ENCODE results near the gene ACADSB.

ACADSB gene

DNA sequence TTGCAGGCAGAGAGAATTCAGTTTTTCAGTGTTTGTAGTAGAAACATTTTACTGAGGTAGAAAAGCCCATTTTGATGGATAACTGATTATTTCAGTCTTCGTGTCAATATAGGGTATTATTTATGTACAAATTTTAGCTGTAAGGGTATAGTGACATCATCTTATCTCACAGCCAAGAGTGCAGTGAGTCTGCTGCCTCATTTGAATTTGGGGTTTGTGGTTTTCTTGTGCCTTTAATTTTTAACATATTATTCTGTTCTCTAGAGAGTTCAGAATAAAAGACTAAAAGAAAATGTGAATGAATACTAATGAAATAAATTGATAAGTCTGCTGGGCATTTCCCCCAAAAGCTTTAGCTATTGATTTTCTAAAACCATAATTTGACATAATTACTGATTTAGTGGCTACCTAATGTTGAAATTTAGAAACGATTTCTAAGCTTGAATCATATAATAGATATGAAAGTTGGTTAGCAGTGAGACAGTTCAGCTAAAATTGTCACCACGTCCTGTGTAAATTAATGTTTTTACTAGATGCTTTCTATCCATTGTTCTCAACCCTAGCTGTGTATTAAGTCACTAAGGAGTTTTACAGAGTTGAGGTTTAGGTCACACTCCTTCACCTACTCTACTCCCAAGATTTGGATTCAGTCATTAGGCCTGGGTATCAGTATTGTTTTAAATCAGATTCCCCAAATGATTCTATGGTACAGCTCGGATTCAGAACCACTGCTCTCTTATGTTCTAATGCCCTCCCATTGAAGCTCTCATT, 37.3 kb downstream of the ACADSB start:
- H3K4me3 ChIP-seq (ENCODE audit: low read depth, low read length): no peak overlapping the region
- no peak for TF ChIP-seq MYC (IDR thresholded peaks at IDR 0.05; ENCODE audit: low read depth, low read length)
- TF ChIP-seq, protein P1, sequence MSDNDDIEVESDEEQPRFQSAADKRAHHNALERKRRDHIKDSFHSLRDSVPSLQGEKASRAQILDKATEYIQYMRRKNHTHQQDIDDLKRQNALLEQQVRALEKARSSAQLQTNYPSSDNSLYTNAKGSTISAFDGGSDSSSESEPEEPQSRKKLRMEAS (IDR thresholded peaks at IDR 0.05; ENCODE audit: low read depth, low read length): no peak
- no peak for TF ChIP-seq CTCF (IDR thresholded peaks at IDR 0.05; ENCODE audit: low read depth, low read length)
- no peak for TF ChIP-seq POLR2A (IDR thresholded peaks at IDR 0.05; ENCODE audit: extremely low read depth, insufficient read length)
- DNase-seq (ENCODE audit: low read depth): no peak

DNA sequence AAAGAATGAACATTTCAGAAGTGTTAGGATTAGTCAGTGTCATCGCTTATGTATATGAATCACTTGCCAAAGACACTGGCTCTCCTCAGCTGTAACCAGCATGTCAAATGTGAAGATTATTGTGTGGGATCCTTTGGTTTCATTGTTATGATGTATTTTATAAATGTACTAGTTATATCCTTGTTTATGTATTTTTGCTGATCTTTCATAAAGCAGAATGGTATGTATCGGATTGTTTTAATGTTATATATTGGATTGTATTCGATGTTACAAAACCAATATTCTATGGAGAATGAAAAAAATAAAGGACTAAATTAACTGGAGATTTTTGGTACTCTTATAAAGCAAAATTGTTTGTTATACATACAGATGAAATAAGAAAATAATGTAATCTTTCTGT, 49.2 kb downstream of the ACADSB start:
- TF ChIP-seq MYC (IDR thresholded peaks at IDR 0.05; ENCODE audit: low read depth, low read length) (no peak), POLR2A (IDR thresholded peaks at IDR 0.05; ENCODE audit: extremely low read depth, insufficient read length) (no peak), CTCF (IDR thresholded peaks at IDR 0.05; ENCODE audit: low read depth, low read length) (no peak)
- TF ChIP-seq, protein P1 (IDR thresholded peaks at IDR 0.05; ENCODE audit: low read depth, low read length): no peak
- DNase-seq (ENCODE audit: low read depth): no peak
- no peak overlapping the region for H3K4me3 ChIP-seq (ENCODE audit: low read depth, low read length)

- no peak for DNase-seq (ENCODE audit: low read depth)
- no peak for TF ChIP-seq CTCF (IDR thresholded peaks at IDR 0.05; ENCODE audit: low read depth, low read length)
- TF ChIP-seq MYC (IDR thresholded peaks at IDR 0.05; ENCODE audit: low read depth, low read length): no peak
- TF ChIP-seq, protein P1 (IDR thresholded peaks at IDR 0.05; ENCODE audit: low read depth, low read length): no peak
- no peak for TF ChIP-seq POLR2A (IDR thresholded peaks at IDR 0.05; ENCODE audit: extremely low read depth, insufficient read length)
- H3K4me3 ChIP-seq (ENCODE audit: low read depth, low read length): no peak overlapping the region
Observed at GRCh38 chr10:123061865-123062264, 53.1 kb downstream of the ACADSB start.

DNA sequence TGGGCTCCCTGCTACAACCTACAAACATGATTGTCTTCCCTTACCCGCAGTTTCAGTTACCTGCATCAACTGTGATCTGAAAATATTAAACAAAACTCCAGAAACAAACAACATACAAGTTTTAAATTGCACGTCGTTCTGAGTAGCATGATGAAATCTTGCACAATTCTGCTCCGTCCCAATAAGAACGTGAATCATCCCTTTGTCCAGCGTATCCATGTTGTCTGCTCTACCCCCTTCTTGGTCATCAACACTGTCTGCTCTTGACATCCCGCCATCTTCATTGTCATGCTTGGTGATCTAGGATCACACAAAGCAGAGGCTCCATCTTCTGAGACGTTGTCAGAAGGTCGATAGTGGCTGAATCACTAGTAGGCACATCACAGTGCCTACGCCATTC, 53.9 kb downstream of the ACADSB start:
- no peak for DNase-seq (ENCODE audit: low read depth)
- H3K4me3 ChIP-seq (ENCODE audit: low read depth, low read length): no peak overlapping the region
- TF ChIP-seq POLR2A (IDR thresholded peaks at IDR 0.05; ENCODE audit: extremely low read depth, insufficient read length) (no peak), CTCF (IDR thresholded peaks at IDR 0.05; ENCODE audit: low read depth, low read length) (no peak), MYC (IDR thresholded peaks at IDR 0.05; ENCODE audit: low read depth, low read length) (no peak)
- TF ChIP-seq, protein P1 (IDR thresholded peaks at IDR 0.05; ENCODE audit: low read depth, low read length): no peak

- no peak overlapping the region for H3K4me3 ChIP-seq (ENCODE audit: low read depth, low read length)
- no peak for DNase-seq (ENCODE audit: low read depth)
- TF ChIP-seq MYC (IDR thresholded peaks at IDR 0.05; ENCODE audit: low read depth, low read length) (no peak), POLR2A (IDR thresholded peaks at IDR 0.05; ENCODE audit: extremely low read depth, insufficient read length) (no peak), CTCF (IDR thresholded peaks at IDR 0.05; ENCODE audit: low read depth, low read length) (no peak)
- TF ChIP-seq, protein P1 (IDR thresholded peaks at IDR 0.05; ENCODE audit: low read depth, low read length): no peak
Observed at GRCh38 chr10:123068087-123068853, 59.5 kb downstream of the ACADSB start.

Measured in NB4 (cell line).